Left ventricle myocardium inferior (tissue), 1 donor: ENCODE results near the gene MFRP. TPM values are rescaled to one million over a fixed set of nuclear protein-coding genes. Genes with fewer than 3 reads are reported as not detected.

Source experiments
- DNase-seq: peaks from one replicate; pipeline ENCODE4 v3.0.0-alpha.2; 2020
- H3K27ac ChIP-seq: fragments of 200-600 bp; replicated peaks from 2 replicates; pipeline ENCODE4 v1.8.0; 2021
- H3K27me3 ChIP-seq: fragments of 200-600 bp; 2 replicates; pipeline ENCODE4 v1.8.0; 2021; ENCODE audit warnings: low read depth
- H3K36me3 ChIP-seq: fragments of 200-600 bp; 2 replicates; pipeline ENCODE4 v1.8.0; 2021
- H3K4me1 ChIP-seq: fragments of 200-600 bp; 2 replicates; pipeline ENCODE4 v1.8.0; 2021
- H3K4me3 ChIP-seq: fragments of 200-600 bp; 2 replicates; pipeline ENCODE4 v1.8.0; 2021; ENCODE audit warnings: mild to moderate bottlenecking, moderate library complexity
- H3K9me3 ChIP-seq: fragments of 200-600 bp; replicated peaks from 2 replicates; pipeline ENCODE4 v1.8.0; 2021
- intact Hi-C: fragments of 100-400 bp; cut with micrococcal nuclease; formaldehyde crosslinking; loops from one replicate; pipeline ENCODE4 v1.11.0; 2022
- total RNA-seq: library from RNA; stranded (reverse); fragmentation: NEBNext Ultra II Directional; extraction: Animal tissue kit (Norgen Biotek cat#: 25700); gene quantifications from one replicate; pipeline ENCODE4 v1.2.1, GENCODE V29; 2021
- TF ChIP-seq, protein P1 (sequence below): fragments of 200-600 bp; IDR thresholded peaks from 2 replicates; pipeline ENCODE4 v1.8.0; 2021; ENCODE audit warnings: antibody characterized with exemption, mild to moderate bottlenecking, borderline replicate concordance
- donor health status: DM: no; HTN: yes; CAD: no; lungs with severe emphysema.

MFRP gene
- total RNA-seq, 1 donor from 2014 or later = not detected

GRCh38 chr11:119339589-119340334, 6.7 kb downstream of the MFRP start:
- H3K9me3 ChIP-seq = no peaks in the 10 kb centered on the region
- peak; percentile 81 for DNase-seq
- H3K4me3 ChIP-seq = peak overlapping the region; percentile 77
- peaks cover 76% of the 10 kb centered on the region for H3K4me1 ChIP-seq
- TF ChIP-seq, protein P1, sequence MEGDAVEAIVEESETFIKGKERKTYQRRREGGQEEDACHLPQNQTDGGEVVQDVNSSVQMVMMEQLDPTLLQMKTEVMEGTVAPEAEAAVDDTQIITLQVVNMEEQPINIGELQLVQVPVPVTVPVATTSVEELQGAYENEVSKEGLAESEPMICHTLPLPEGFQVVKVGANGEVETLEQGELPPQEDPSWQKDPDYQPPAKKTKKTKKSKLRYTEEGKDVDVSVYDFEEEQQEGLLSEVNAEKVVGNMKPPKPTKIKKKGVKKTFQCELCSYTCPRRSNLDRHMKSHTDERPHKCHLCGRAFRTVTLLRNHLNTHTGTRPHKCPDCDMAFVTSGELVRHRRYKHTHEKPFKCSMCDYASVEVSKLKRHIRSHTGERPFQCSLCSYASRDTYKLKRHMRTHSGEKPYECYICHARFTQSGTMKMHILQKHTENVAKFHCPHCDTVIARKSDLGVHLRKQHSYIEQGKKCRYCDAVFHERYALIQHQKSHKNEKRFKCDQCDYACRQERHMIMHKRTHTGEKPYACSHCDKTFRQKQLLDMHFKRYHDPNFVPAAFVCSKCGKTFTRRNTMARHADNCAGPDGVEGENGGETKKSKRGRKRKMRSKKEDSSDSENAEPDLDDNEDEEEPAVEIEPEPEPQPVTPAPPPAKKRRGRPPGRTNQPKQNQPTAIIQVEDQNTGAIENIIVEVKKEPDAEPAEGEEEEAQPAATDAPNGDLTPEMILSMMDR = peak; percentile 96
- peak overlapping the region; percentile 95 for H3K27ac ChIP-seq
- intact Hi-C loops = no loop called here
- peaks cover 5% of the 10 kb centered on the region for H3K36me3 ChIP-seq
- H3K27me3 ChIP-seq = no peaks in the 10 kb centered on the region

- no peaks in the 10 kb centered on the region for H3K27me3 ChIP-seq
- TF ChIP-seq, protein P1 = no peak
- H3K4me3 ChIP-seq = peak overlapping the region; percentile 77
- intact Hi-C loops = no loop called here
- no peaks in the 10 kb centered on the region for H3K9me3 ChIP-seq
- peaks cover 5% of the 10 kb centered on the region for H3K36me3 ChIP-seq
- DNase-seq = no peak
- H3K4me1 ChIP-seq = peaks cover 77% of the 10 kb centered on the region
- H3K27ac ChIP-seq = peak overlapping the region; percentile 95
Measured at GRCh38 chr11:119338965-119339588, 7.4 kb downstream of the MFRP start.

DNA sequence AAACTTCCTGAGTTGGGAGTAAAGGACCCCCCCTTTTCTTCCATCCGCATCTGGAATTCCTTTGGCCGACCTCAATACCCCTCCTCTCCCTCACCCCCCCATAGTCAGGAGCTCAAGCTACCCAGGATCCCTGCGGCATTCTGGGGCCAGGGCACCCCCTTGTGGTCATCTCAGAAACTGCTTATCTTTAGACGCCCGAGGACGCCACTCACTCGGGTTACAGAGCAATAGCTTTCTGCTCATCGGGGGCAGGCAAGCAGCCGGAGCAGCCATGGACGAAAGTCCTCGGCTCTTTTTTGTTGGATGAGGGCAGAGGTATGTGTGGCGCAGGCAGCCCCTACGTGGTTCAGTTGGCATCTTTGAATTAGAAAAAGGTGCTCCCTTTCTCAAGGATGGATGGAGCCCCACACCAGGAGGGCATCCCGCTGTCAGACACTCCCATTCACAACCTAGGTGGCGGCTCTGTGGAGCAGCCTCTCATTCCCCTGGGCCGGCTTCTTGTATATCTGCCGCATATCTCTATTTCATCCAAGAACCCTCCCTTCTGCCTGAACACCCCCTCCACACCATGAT, 8.1 kb downstream of the MFRP start:
- H3K27me3 ChIP-seq = no peaks in the 10 kb centered on the region
- peaks cover 82% of the 10 kb centered on the region for H3K4me1 ChIP-seq
- peak overlapping the region; percentile 77 for H3K4me3 ChIP-seq
- intact Hi-C loops = no loop called here
- H3K9me3 ChIP-seq = no peaks in the 10 kb centered on the region
- peaks cover 5% of the 10 kb centered on the region for H3K36me3 ChIP-seq
- TF ChIP-seq, protein P1 = peak; percentile 82
- peak overlapping the region; percentile 95 for H3K27ac ChIP-seq
- DNase-seq = peak; percentile 65

DNA sequence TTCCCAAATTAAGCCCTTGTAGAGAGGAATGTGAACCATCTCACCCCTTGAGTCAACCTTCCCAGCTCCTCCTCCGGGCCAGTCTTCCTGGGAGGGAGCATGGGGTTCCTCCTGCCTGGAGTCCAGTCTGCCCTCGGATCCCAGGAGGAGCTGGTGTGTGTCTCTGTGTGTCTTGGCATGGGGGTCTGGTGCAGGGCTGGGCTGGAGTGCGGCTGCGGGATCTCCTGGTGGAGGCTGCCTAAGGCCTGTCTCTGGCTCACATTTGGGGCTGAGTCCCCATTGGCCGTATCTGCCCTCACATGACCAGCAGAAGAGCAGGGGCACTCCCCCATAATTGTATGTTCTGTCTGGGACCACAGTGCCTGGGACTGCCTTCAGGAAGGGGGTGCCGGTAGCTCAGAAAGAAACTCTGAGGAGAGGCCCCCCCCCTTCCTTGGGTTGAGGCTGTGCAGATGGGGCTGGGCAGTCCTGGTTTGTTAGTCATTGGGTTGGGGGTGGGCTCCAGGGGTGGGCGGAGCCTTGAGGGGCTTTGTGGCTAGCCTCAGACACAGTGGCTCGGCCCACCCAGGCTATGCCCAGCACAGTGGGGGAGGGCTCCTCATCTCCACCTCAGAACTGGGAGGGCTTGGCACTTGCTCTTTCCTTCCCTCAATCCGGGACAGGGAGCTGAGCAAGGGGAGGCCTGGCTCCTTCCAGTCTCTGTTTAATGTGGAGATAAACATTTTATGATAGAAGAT, 8.8 kb downstream of the MFRP start:
- no peak for DNase-seq
- Histone ChIP-seq H3K4me3 (peak overlapping the region; percentile 77), H3K4me1 (peaks cover 82% of the 10 kb centered on the region), H3K9me3 (no peaks in the 10 kb centered on the region), H3K36me3 (peaks cover 5% of the 10 kb centered on the region), H3K27ac (peak overlapping the region; percentile 39), H3K27me3 (no peaks in the 10 kb centered on the region)
- TF ChIP-seq, protein P1 = no peak
- intact Hi-C loops = no loop called here

GRCh38 chr11:119336744-119337469, 9.6 kb downstream of the MFRP start:
- no peaks in the 10 kb centered on the region for H3K27me3 ChIP-seq
- no peaks in the 10 kb centered on the region for H3K9me3 ChIP-seq
- H3K4me1 ChIP-seq = peaks cover 81% of the 10 kb centered on the region
- DNase-seq = no peak
- H3K27ac ChIP-seq = peak overlapping the region; percentile 39
- intact Hi-C loops = no loop called here
- no peak overlapping the region for H3K4me3 ChIP-seq
- TF ChIP-seq, protein P1 = no peak
- peaks cover 5% of the 10 kb centered on the region for H3K36me3 ChIP-seq
